Ammon's horn (tissue), 1 donor: Measurements from ENCODE around the gene HID1.

Source experiments
- DNase-seq: peaks from one replicate; pipeline ENCODE4 v3.0.0-alpha.2; 2016; ENCODE audit warnings: low spot score

The HID1 gene

GRCh38 chr17:74950207-74950606, 22.4 kb downstream of the HID1 start:
- no peak for DNase-seq

GRCh38 chr17:74949455-74950115, 23.0 kb downstream of the HID1 start:
- DNase-seq = no peak

DNA sequence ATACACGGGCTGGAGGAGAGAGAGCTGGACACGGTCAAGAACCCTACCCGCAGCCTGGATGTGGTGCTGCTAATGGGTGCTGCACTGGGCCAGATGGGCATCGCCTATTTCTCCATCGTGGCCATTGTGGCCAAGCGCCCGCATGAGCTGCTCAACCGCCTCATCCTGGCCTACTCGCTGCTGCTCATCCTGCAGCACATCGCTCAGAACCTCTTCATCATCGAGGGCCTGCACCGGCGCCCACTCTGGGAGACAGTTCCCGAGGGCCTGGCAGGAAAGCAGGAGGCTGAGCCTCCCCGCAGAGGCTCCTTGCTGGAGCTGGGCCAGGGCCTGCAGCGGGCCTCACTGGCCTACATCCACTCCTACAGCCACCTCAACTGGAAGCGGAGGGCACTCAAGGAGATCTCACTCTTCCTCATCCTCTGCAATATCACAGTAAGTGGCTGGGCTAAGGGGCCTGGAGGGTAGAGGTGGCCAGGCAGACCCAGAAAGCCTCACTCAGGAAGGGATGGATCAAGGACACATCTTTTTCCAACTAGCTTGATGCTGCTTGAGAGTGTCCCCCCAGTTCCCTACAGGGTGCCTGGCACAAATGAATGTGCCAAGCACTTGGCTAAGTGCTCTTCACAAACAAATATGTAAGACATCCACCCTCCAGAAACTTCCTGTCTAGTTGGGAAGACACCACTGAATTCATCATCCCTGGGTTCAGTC, 25.4 kb downstream of the HID1 start:
- no peak for DNase-seq

DNA sequence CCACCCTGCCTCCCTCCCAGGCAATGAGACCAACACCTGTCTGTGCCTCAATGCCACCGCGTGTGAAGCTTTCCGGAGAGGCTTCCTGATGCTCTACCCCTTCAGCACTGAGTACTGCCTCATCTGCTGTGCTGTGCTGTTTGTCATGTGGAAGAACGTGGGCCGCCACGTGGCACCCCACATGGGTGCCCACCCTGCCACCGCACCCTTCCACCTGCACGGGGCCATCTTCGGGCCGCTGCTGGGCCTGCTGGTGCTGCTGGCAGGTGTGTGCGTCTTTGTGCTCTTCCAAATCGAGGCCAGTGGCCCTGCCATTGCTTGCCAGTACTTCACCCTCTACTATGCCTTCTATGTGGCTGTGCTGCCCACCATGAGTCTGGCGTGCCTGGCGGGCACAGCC, 25.9 kb downstream of the HID1 start:
- DNase-seq = no peak

GRCh38 chr17:74945543-74945942, 27.0 kb downstream of the HID1 start:
- no peak for DNase-seq

- DNase-seq = no peak
Measured at GRCh38 chr17:74943808-74944522, 28.6 kb downstream of the HID1 start.

GRCh38 chr17:74941128-74941725, 31.3 kb downstream of the HID1 start:
- DNase-seq = no peak

DNA sequence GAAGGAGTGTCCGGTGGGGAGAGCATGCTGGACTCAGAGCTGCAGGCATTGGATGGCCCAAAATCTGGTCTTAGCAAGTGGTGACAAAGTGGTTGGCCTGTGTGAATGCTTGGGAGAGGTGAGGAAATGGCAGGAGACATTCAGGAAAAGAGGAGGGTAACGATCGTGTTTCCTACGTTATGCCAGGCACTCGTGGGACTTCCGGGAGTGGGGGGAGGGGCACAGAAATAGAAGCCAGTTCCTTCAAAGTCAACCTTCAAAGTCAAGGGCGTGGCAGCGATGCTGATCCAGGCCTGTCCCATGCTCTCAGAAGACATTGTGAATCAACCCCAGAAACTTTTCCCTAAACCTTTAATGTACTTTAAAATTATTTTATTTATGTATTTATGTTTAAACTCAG, 33.0 kb downstream of the HID1 start:
- DNase-seq = no peak

DNA sequence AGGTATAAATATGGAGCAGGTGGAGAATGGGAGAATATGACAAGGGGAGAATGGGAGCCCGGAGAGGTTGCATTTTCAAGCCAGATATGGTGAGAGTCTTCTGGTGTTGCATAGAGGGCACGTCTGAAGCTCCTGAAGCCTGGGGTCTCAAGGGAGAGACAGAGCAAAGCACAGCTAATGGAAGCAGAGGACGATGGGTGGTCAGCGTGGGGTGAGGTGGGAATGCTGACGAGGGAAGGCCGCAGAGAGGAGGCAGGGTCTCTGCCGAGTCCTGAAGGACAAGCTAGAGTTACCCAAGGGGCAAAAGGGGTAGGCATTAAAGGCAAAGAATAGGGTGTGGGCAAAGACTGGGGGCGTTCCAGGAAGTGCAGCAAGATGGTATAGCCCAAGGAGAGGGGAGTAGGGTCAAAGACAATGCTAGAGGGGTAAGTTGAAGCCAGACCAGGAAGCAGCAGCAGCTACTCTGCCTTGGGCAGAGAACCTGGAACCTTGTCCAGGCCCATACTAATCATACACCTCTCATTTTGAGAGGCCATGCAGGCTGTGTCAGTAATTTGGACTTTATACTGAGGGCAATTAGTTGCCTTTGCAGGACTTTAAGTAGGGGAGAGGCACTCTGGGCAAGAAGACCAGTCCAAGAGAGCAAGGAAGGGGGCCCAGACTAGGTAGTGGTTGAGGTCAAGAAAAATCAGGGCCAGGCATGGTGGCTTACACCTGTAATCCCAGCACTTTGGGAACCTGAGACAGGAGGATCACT, 34.2 kb downstream of the HID1 start:
- no peak for DNase-seq

DNA sequence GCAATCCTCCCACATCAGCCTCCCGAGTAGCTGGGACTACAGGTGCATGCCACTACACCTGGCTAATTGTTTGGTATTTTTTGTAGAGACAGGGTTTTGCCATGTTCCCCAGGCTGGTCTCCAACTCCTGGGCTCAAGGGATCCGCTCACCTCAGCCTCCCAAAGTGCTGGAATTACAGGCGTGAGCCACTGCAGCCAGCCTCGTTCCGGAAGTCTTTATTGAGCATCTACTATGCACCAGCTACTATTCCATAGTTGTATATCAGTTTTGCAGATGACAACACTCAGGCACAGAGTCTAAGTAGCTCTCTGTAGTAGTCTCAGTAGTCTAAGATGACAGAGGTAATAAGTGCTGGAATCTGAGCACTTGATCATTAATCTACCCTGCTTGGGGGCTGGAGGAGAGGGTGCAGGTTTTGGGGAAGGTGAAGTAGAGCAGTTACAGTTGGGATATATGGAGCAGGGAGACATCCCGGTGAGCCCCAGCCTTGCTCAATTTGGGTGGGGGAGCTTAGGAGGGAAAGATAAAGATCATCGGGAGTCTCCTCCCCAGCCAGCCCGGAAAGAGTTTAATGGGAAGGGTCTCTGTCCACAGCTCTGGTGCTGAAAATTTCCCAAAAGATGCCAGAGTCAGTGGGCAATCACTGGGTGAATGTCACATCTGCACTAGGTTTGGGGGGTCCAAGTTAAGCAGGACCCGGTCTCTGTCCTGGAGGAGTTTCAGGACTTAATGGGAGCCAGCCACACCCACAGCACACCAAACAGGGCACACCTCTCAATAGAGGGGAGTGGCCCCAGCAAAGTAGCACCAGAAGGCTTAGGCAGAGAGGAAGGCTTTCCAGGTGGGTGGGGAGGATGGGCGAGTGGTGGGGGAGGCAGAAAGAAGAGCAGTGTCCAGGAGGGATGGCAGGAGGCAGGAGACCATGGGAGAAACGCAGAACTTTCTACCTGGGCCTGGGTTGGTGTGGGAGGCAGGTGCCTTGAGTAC, 35.2 kb downstream of the HID1 start:
- no peak for DNase-seq

GRCh38 chr17:74936470-74936799, 36.1 kb downstream of the HID1 start:
- DNase-seq = no peak

- no peak for DNase-seq
Measured at GRCh38 chr17:74935585-74936469, 36.7 kb downstream of the HID1 start, which contains the start of gene OTOP3. OTOP3 (plus strand) TSS chr17:74935898; CDS start chr17:74935922, 24 bp downstream.

- DNase-seq = no peak
Measured at GRCh38 chr17:74935048-74935447, 37.5 kb downstream of the HID1 start.

- no peak for DNase-seq
Measured at GRCh38 chr17:74930535-74931036, 42.0 kb downstream of the HID1 start.

- no peak for DNase-seq
Measured at GRCh38 chr17:74928786-74929185, 43.8 kb downstream of the HID1 start.

DNA sequence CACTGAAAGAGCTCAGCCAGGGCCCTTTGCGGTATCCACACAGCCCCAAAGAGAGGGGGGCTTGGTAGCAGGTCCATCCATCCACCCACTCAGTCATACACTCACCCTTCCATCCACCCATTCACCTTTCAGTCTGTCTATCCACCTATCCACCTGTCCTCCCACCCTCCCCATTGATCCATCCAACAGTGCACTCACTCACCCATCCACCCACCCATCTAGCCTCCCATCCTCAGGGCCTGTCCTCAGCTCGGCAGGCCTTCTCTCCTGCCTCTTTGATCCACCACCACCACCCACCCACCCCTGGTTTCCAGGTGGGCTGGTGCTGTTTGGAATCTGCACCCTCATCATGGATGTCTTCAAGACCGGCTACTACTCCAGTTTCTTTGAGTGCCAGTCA, 47.3 kb downstream of the HID1 start:
- DNase-seq = no peak

DNA sequence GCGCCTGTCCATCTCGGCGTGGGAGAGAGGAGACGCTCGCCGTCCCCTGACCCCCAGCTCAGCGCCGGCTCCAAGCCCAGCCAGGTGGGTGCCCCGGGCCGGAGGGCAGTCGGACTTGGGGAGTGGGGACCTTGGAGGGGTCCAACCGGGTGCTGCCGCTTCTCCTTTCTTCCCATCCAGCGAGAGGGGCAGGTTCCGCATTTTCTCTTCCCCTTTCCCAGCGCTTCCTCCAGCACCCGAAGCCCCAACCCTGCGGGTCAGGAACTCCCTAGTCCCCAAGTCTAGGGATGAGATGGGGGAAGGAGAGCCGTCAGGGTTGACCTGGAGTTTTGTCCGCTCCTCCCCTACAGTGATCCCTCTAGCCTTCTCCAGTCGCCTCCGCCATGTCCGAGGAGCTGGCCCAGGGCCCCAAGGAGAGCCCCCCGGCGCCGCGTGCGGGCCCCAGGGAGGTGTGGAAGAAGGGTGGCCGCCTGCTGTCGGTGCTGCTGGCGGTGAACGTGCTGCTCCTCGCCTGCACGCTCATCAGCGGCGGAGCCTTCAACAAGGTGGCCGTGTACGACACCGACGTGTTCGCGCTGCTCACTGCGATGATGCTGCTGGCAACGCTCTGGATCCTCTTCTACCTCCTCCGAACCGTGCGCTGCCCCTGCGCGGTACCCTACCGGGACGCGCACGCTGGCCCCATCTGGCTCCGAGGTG, 48.2 kb downstream of the HID1 start, which contains the start of gene OTOP2:
Gene OTOP2 (plus strand): TSS at position 24 of the 699 bp plus-strand sequence. CDS start 360 bp downstream, at position 384.
- DNase-seq = peak; percentile 40

DNA sequence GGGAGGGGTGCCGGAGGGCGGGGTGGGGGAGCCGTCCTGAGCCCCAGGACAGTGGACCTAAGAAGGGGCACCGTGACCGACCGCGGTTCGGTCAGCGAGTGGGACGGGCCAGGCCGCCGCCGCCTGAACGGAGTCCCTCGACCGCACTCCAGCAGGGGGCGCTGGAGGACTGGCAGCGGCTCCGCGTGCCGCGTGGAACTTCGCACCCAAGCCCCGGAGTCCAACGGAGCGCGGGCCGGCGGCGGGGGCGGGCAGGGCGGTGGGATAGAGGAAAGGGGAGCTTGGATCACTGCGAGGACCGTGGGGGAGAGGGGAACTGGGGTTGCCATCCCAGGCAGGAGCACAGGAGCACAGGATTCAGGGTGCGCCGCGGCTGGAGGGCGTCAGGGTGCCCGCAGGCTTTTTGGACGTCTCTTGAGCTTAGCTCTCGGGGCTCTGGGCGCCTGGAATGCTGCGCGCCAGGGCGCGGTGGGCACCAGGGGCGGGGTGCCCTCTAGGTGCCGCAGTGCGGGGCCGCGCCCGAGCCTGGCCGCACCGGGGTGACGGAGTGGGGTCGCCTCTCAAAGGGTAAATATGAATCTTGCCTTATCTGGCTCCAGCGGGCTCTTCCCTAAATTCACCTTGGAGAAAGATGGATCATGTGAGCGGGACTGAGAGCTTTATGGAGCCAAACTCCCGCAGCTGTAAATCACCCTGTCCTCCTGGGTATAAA, 48.9 kb downstream of the HID1 start:
- peak; percentile 55 for DNase-seq
